SK-N-SH (cell line): Measurements from ENCODE around the gene IFITM5. TPM values are rescaled to one million over a fixed set of nuclear protein-coding genes. Genes with fewer than 3 reads are reported as not detected.
"Not testable (repeated sequence)": the region's sequence is repeated elsewhere in the genome, so short reads cannot be mapped to it uniquely, and the experiment has no call there.

ENCODE experiments used
- CTCF ChIA-PET: fragments of 300-600, 350-600 bp; formaldehyde crosslinking; extraction: SDS; loops from one replicate; lab custom pipeline; 2021; lab: Yijun Ruan, JAX
- POLR2A ChIA-PET: fragments of 350-600 bp; sonication (Branson Sonifier 250); formaldehyde crosslinking; extraction: SDS; loops from one replicate; lab custom pipeline; 2020; ENCODE audit warnings: antibody characterized with exemption, inconsistent platforms; lab: Yijun Ruan, JAX
- DNase-seq: peaks from one replicate; pipeline ENCODE4 v3.0.0; 2012
- H2AFZ ChIP-seq: fragments of 200-600 bp; sonication (generic); 2 replicates; pipeline ENCODE4 v1.8.1; 2016; ENCODE audit warnings: antibody characterized with exemption, mild to moderate bottlenecking, low read depth
- H3F3A ChIP-seq: fragments of 200-600 bp; sonication (generic); replicated peaks from 2 replicates; pipeline ENCODE3; 2016; ENCODE audit warnings: antibody characterized with exemption, mild to moderate bottlenecking; ENCODE audit not compliant: insufficient read depth
- H3K27ac ChIP-seq, 2 experiments: fragments of 200-500 bp in 1 of 2; fragments of 200-600 bp in 1 of 2; sonication (Bioruptor generic) in 1 of 2; sonication (generic), shearing (Covaris generic) in 1 of 2; 2 replicates each; pipeline versions ENCODE4 v1.5.1 to v1.6.1; 2014 to 2016; ENCODE audit warnings: low read depth in 2 of 2, inconsistent platforms in 1 of 2, low read length in 1 of 2, mild to moderate bottlenecking in 1 of 2, mixed read lengths in 1 of 2
- H3K27me3 ChIP-seq: fragments of 200-600 bp; sonication (generic), shearing (Covaris generic); 2 replicates; pipeline ENCODE4 v1.6.1; 2016; ENCODE audit warnings: mixed run types; ENCODE audit not compliant: insufficient read depth
- H3K36me3 ChIP-seq, 2 experiments: fragments of 200-500 bp in 1 of 2; fragments of 200-600 bp in 1 of 2; sonication (Bioruptor generic) in 1 of 2; sonication (generic) in 1 of 2; replicated peaks in 1 of 2; 2 replicates each; pipeline versions ENCODE3 to v1.5.1; 2014 to 2016; ENCODE audit warnings: low read length in 1 of 2, mild to moderate bottlenecking in 1 of 2; ENCODE audit not compliant: insufficient read depth in 2 of 2, control insufficient read depth in 1 of 2
- H3K4me1 ChIP-seq, 2 experiments: fragments of 200-500 bp in 1 of 2; fragments of 200-600 bp in 1 of 2; sonication (Bioruptor generic) in 1 of 2; sonication (generic), shearing (Covaris generic) in 1 of 2; 2 replicates each; pipeline versions ENCODE4 v1.5.1 to v1.6.1; 2014 to 2016; ENCODE audit warnings: low read depth in 1 of 2, low read length in 1 of 2, mixed run types in 1 of 2; ENCODE audit not compliant: insufficient read depth in 2 of 2, control insufficient read depth in 1 of 2
- H3K4me2 ChIP-seq: fragments of 200-600 bp; sonication (generic), shearing (Covaris generic); 2 replicates; pipeline ENCODE4 v1.6.1; 2017; ENCODE audit warnings: mixed run types
- H3K4me3 ChIP-seq, 2 experiments: fragments of 200-500 bp in 1 of 2; fragments of 200-600 bp in 1 of 2; sonication (Bioruptor generic) in 1 of 2; sonication (generic), shearing (Covaris generic) in 1 of 2; 2 replicates each; pipeline versions ENCODE4 v1.5.1 to v1.8.1; 2014 to 2016; ENCODE audit warnings: low read depth in 2 of 2, inconsistent platforms in 1 of 2, low read length in 1 of 2, mild to moderate bottlenecking in 1 of 2, mixed read lengths in 1 of 2, moderate library complexity in 1 of 2
- H3K79me2 ChIP-seq: fragments of 200-600 bp; sonication (generic); 2 replicates; pipeline ENCODE4 v1.8.1; 2017; ENCODE audit warnings: mild to moderate bottlenecking; ENCODE audit not compliant: insufficient read depth
- H3K9ac ChIP-seq: fragments of 200-600 bp; sonication (generic); 2 replicates; pipeline ENCODE4 v1.6.1; 2017; ENCODE audit warnings: mixed run types
- H3K9me2 ChIP-seq: fragments of 200-600 bp; sonication (generic); 2 replicates; pipeline ENCODE4 v1.6.1; 2017; ENCODE audit warnings: mixed run types
- H3K9me3 ChIP-seq: fragments of 200-600 bp; sonication (generic); 2 replicates; pipeline ENCODE4 v1.6.1; 2017; ENCODE audit warnings: mixed run types, mild to moderate bottlenecking, moderate library complexity
- H4K20me1 ChIP-seq: fragments of 200-600 bp; sonication (generic); 2 replicates; pipeline ENCODE4 v1.6.1; 2017; ENCODE audit warnings: mild to moderate bottlenecking, mixed run types; ENCODE audit not compliant: insufficient read depth
- ELF1 ChIP-seq: IDR thresholded peaks from 2 replicates; pipeline ENCODE4 v1.4.0; 2012
- EP300 ChIP-seq, 2 experiments: IDR thresholded peaks; 2 replicates each; pipeline versions ENCODE4 v1.4.0 to v1.6.1; 2012; ENCODE audit warnings: borderline replicate concordance in 1 of 2, low read depth in 1 of 2, low read length in 1 of 2
- EZH2phosphoT487 ChIP-seq: fragments of 200-600 bp; sonication (generic); IDR thresholded peaks from 2 replicates; pipeline ENCODE4 v1.6.1; 2017; ENCODE audit warnings: low read depth, mixed run types, mild to moderate bottlenecking, antibody characterized with exemption, moderate library complexity, borderline replicate concordance
- FOXJ3 ChIP-seq: sonication (generic); formaldehyde crosslinking; IDR thresholded peaks from 2 replicates; pipeline ENCODE4 v1.5.1; 2020; ENCODE audit warnings: mild to moderate bottlenecking, missing genetic modification reagents
- GABPA ChIP-seq: IDR thresholded peaks from 2 replicates; pipeline ENCODE4 v1.4.0; 2012; ENCODE audit warnings: low read depth, mild to moderate bottlenecking
- MEF2A ChIP-seq: IDR thresholded peaks from 2 replicates; pipeline ENCODE4 v1.4.0; 2012; ENCODE audit warnings: low read depth, borderline replicate concordance
- MXI1 ChIP-seq: IDR thresholded peaks from 2 replicates; pipeline ENCODE4 v1.6.1; 2012; ENCODE audit warnings: mild to moderate bottlenecking, low read depth, low read length, improper control_type of control experiment
- NFIC ChIP-seq: IDR thresholded peaks from 2 replicates; pipeline ENCODE4 v1.4.0; 2012; ENCODE audit warnings: borderline replicate concordance
- NRF1 ChIP-seq: IDR thresholded peaks from 2 replicates; pipeline ENCODE4 v1.6.1; 2012; ENCODE audit warnings: low read depth, mild to moderate bottlenecking, low read length
- POLR2AphosphoS5 ChIP-seq: IDR thresholded peaks from 2 replicates; pipeline ENCODE4 v1.6.1; 2012; ENCODE audit warnings: low read depth, low read length
- RAD21 ChIP-seq: IDR thresholded peaks from 2 replicates; pipeline ENCODE4 v1.6.1; 2012; ENCODE audit warnings: mild to moderate bottlenecking, low read length
- RCOR1 ChIP-seq: fragments of 150-350 bp; IDR thresholded peaks from 2 replicates; pipeline ENCODE4 v1.6.1; 2017; ENCODE audit warnings: antibody characterized with exemption, low read length
- RXRA ChIP-seq: IDR thresholded peaks from 2 replicates; pipeline ENCODE4 v1.4.0; 2012; ENCODE audit warnings: low read depth, mild to moderate bottlenecking, borderline replicate concordance
- SMC3 ChIP-seq: IDR thresholded peaks from 2 replicates; pipeline ENCODE4 v1.6.1; 2012; ENCODE audit warnings: low read depth, low read length, improper control_type of control experiment
- TAF1 ChIP-seq: IDR thresholded peaks from 2 replicates; pipeline ENCODE4 v1.6.1; 2012; ENCODE audit warnings: low read depth, mild to moderate bottlenecking, low read length, moderate library complexity, borderline replicate concordance
- TCF12 ChIP-seq: IDR thresholded peaks from 2 replicates; pipeline ENCODE4 v1.4.0; 2012
- WGBS: methylation state at CpG from one replicate; pipeline ENCODE4 v1.1.6; 2017; ENCODE audit warnings: low lambda C conversion rate; 5-methylcytosine and 5-hydroxymethylcytosine counted together
- polyA plus RNA-seq, 3 experiments: library from polyadenylated mRNA; depleted of rRNA; stranded (reverse); fragments of >200 nt; gene quantifications; 2 replicates each; pipeline ENCODE4 v1.2.3, GENCODE V29; 2012
- TF ChIP-seq, protein P1 (sequence below): fragments of 200-600 bp; sonication (generic); IDR thresholded peaks from 2 replicates; pipeline ENCODE4 v1.6.1; 2017; ENCODE audit warnings: antibody characterized with exemption, mild to moderate bottlenecking, moderate library complexity
- TF ChIP-seq, protein P2 (sequence below): fragments of 150-350 bp; IDR thresholded peaks from 2 replicates; pipeline ENCODE4 v1.6.1; 2016; ENCODE audit warnings: mild to moderate bottlenecking, low read depth, low read length
- TF ChIP-seq, protein P3 (sequence below): IDR thresholded peaks from 2 replicates; pipeline ENCODE4; 2012
- TF ChIP-seq, protein P4 (sequence below): fragments of 150-350 bp; IDR thresholded peaks from 2 replicates; pipeline ENCODE4 v1.6.1; 2017; ENCODE audit warnings: antibody characterized with exemption, low read length, low read depth, borderline replicate concordance

IFITM5 gene
- polyA plus RNA-seq, 1 of the 3 experiments (the other 2 are of a cell fraction), result not detected

DNA sequence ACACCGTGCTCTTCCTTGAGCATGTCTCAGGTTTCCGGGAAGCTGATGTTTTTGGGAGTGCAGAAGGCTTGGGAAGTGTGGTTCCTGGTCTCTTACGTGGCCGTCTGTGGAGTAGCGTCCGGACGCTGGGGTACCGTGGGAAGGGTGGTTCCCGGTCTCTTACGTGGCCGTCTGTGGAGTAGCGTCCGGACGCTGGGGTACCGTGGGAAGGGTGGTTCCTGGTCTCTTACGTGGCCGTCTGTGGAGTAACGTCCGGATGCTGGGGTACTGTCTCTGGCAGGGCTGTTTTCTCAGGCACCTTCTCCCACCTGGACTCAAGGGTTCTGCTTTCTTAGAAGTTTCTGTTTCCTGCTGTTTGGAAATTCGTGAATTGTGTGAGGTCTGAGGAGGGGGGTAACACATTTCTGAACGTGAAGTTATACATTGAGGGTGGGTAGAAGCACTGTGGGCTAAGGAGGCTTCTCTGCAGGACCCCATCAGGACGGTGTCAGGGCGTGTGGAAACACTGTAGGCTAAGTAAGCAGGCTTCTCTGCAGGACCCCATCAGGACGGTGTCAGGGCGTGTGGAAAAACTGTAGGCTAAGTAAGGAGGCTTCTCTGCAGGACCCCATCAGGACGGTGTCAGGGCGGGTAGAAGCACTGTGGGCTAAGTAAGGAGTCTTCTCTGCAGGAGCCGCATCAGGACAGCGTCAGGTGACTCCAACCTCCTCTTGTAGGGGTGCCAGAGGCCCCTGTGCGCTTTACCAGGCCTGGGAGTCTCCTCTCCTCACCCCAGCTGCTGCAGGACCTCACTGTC, 26.7 kb upstream of the IFITM5 start:
- POLR2A ChIA-PET, result no interaction called here
- CTCF ChIA-PET, result interaction anchor here (1.3 kb wide), 1 partner anchor 21 kb away, joined by 4 read pairs; no protein-coding TSS in a partner anchor
- 88% methylated on average over 26 of the region's 30 CpGs for WGBS
- H3K36me3 ChIP-seq, result no peaks in the 10 kb centered on the region
- no peaks in the 10 kb centered on the region for H3K9me2 ChIP-seq
- H3K27me3 ChIP-seq, result no peaks in the 10 kb centered on the region
- no peaks in the 10 kb centered on the region for H4K20me1 ChIP-seq
- no peak overlapping the region for H3K9ac ChIP-seq
- no peak for DNase-seq
- no peaks in the 10 kb centered on the region for H3K9me3 ChIP-seq
- H2AFZ ChIP-seq, result no peak overlapping the region
- TF ChIP-seq NRF1 (no peak), SMC3 (no peak), RXRA (no peak), EP300 (IDR thresholded peaks at IDR 0.05; ENCODE audit: borderline replicate concordance in 1 of 2, low read depth in 1 of 2, low read length in 1 of 2) (no peak), MXI1 (no peak), FOXJ3 (CRISPR knock-in tag) (no peak), RAD21 (no peak), EZH2phosphoT487 (no peak), ELF1 (no peak), TCF12 (no peak), NFIC (no peak), POLR2AphosphoS5 (no peak), GABPA (no peak), RCOR1 (no peak), MEF2A (no peak), TAF1 (no peak)
- TF ChIP-seq, protein P1, sequence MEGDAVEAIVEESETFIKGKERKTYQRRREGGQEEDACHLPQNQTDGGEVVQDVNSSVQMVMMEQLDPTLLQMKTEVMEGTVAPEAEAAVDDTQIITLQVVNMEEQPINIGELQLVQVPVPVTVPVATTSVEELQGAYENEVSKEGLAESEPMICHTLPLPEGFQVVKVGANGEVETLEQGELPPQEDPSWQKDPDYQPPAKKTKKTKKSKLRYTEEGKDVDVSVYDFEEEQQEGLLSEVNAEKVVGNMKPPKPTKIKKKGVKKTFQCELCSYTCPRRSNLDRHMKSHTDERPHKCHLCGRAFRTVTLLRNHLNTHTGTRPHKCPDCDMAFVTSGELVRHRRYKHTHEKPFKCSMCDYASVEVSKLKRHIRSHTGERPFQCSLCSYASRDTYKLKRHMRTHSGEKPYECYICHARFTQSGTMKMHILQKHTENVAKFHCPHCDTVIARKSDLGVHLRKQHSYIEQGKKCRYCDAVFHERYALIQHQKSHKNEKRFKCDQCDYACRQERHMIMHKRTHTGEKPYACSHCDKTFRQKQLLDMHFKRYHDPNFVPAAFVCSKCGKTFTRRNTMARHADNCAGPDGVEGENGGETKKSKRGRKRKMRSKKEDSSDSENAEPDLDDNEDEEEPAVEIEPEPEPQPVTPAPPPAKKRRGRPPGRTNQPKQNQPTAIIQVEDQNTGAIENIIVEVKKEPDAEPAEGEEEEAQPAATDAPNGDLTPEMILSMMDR, result no peak
- TF ChIP-seq, protein P2, sequence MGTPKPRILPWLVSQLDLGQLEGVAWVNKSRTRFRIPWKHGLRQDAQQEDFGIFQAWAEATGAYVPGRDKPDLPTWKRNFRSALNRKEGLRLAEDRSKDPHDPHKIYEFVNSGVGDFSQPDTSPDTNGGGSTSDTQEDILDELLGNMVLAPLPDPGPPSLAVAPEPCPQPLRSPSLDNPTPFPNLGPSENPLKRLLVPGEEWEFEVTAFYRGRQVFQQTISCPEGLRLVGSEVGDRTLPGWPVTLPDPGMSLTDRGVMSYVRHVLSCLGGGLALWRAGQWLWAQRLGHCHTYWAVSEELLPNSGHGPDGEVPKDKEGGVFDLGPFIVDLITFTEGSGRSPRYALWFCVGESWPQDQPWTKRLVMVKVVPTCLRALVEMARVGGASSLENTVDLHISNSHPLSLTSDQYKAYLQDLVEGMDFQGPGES, result no peak
- TF ChIP-seq, protein P3, sequence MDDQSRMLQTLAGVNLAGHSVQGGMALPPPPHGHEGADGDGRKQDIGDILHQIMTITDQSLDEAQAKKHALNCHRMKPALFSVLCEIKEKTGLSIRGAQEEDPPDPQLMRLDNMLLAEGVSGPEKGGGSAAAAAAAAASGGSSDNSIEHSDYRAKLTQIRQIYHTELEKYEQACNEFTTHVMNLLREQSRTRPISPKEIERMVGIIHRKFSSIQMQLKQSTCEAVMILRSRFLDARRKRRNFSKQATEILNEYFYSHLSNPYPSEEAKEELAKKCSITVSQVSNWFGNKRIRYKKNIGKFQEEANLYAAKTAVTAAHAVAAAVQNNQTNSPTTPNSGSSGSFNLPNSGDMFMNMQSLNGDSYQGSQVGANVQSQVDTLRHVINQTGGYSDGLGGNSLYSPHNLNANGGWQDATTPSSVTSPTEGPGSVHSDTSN, result no peak
- TF ChIP-seq, protein P4, sequence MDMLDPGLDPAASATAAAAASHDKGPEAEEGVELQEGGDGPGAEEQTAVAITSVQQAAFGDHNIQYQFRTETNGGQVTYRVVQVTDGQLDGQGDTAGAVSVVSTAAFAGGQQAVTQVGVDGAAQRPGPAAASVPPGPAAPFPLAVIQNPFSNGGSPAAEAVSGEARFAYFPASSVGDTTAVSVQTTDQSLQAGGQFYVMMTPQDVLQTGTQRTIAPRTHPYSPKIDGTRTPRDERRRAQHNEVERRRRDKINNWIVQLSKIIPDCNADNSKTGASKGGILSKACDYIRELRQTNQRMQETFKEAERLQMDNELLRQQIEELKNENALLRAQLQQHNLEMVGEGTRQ, result no peak
- TF ChIP-seq, all 33 proteins: peak for 0
- no peak overlapping the region for H3K4me2 ChIP-seq
- H3K4me3 ChIP-seq, result no peak overlapping the region
- no peak overlapping the region for H3K27ac ChIP-seq
- H3F3A ChIP-seq, result no peaks in the 10 kb centered on the region
- H3K4me1 ChIP-seq, result no peaks in the 10 kb centered on the region; a peak in 1 of 4 replicates
- no peaks in the 10 kb centered on the region for H3K79me2 ChIP-seq

DNA sequence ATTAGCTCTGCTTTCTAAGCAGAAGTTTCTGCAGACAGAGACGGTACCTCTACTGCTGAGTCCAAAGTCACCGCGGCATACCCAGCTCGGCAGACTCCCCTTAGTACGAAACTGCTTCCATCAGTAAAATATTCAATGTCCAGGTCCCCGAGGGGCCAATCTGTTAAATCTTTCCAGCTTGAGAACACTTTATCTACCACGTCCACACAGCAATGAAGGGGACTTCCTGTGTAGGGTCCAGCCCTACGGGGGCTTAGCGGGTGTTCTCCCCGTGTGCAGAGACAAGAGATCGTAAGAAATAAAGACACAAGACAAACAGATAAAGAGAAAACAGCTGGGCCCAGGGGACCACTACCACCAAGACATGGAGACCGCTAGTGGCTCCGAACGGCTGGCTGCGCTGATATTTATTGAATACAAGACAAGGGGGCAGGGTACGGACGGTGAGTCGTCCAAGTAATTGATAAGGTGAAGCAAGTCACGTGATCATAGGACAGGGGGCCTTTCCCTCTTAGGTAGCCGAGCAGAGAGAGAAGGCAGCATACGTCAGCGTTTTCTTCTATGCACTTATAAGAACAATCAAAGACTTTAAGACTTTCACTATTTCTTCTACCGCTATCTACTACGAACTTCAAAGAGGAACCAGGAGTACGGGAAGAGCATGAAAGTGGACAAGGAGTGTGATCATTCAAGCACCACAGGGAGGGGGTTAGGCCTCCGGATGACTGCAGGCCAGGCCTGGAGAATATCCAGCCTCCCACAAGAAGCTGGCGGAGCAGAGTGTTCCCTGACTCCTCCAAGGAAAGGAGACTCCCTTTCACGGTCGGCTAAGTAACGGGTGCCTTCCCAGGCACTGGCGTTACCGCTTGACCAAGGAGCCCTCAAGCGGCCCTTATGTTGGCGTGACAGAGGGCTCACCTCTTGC, 25.5 kb upstream of the IFITM5 start:
- H3K4me1 ChIP-seq, H3K9ac ChIP-seq, DNase-seq, H3K4me3 ChIP-seq, H3K79me2 ChIP-seq, H3K9me3 ChIP-seq, H3K9me2 ChIP-seq, H4K20me1 ChIP-seq, H3K27ac ChIP-seq, H3K36me3 ChIP-seq, POLR2A ChIA-PET, H2AFZ ChIP-seq, H3K4me2 ChIP-seq, H3F3A ChIP-seq, H3K27me3 ChIP-seq: not testable (repeated sequence)
- WGBS, result 83% methylated on average over 24 of the region's 34 CpGs
- CTCF ChIA-PET, result interaction anchor here (1.6 kb wide), 1 partner anchor 74 kb away, joined by 3 read pairs; no protein-coding TSS in a partner anchor
